DMS53 treated with DMSO at 0.1 percent for 48 hours (cell line): ENCODE results near the gene LRRC32.
"Not testable (repeated sequence)": the region's sequence is repeated elsewhere in the genome, so short reads cannot be mapped to it uniquely, and the experiment has no call there.

Experiments used
- DNase-seq: peaks from one replicate; lab custom pipeline; 2025; ENCODE audit not compliant: unreplicated experiment; lab: John Stamatoyannopoulos, UW

The LRRC32 gene

GRCh38 chr11:76616676-76617552, 53.6 kb downstream of the LRRC32 start:
- no peak for DNase-seq

DNA sequence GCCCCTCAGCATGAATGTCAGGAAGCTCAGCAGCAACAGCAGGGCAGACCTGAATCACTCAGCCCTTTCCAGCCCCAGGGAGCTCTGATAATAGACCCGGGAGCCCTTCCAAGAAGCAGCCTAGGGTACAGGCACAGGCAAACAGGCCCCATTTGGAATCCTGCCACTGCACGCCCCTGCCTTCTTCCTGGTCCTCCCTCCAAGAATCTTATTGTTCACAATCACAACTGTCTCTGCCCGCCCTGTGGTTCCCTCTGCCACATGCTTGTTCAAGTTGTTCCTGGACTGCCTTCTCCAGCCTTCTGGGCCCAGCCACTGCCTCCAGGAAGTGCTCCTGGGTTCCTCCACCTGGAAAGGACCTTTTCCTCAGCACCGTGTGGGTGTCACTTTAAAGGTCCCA, 54.6 kb downstream of the LRRC32 start:
- DNase-seq, result no peak

- no peak for DNase-seq
Observed at GRCh38 chr11:76614471-76615179, 55.9 kb downstream of the LRRC32 start.

GRCh38 chr11:76613901-76614300, 56.6 kb downstream of the LRRC32 start:
- no peak for DNase-seq

GRCh38 chr11:76612226-76612625, 58.3 kb downstream of the LRRC32 start:
- DNase-seq, result no peak

- no peak for DNase-seq
Observed at GRCh38 chr11:76610871-76611475, 59.6 kb downstream of the LRRC32 start.

DNA sequence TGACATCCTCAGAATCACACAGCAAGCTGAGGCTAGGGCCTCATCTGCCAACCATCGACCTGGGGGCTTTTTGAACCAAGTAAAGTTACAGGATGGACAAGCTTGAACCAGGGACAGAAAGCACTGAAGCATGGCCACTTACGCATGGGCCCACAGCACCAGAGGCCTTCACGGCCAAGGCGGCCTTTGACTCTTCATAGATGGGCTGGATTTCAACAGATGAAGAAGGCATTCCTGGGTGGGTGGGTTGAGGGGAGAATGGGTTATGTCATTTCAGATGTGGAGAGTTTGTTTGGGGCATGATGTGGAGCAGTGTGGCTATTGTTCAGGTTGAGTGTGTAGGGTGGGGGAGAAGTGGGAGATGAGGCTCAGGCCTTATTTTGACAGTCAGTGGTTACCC, 60.2 kb downstream of the LRRC32 start:
- no peak for DNase-seq

DNA sequence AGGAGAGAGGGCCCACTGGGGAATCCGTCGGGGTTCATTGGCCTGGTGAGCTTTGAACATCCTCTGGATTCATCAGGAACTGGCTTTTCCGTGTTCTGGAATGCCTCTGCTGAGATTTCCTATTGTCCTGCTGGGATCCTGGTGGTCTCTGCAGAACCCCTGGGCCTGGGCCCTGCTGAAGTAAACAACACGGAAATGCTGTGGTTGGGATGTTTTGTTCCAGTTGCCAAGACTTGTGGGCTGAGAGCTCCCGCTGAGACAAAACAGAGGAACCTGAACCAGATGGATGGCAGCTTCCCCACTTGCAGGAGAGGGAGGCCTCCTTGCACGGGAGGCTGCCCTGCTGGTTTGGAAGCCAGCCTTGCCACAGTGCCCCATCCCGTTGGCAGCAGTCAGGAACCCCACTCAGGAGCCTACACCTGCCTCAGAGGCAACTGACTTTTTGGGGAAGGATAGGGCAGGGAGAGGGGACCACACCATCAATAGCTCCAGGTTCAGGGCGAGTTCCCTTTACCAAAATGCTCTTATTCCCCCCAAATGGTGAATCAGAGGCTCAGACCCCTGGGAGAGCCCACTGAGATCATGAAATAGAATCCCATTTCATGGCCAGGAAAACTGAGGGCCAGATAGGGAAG, 60.7 kb downstream of the LRRC32 start:
- DNase-seq, result no peak

- not testable (repeated sequence) for DNase-seq
Observed at GRCh38 chr11:76608879-76609460, 61.6 kb downstream of the LRRC32 start.

GRCh38 chr11:76608228-76608627, 62.3 kb downstream of the LRRC32 start:
- not testable (repeated sequence) for DNase-seq
